Panc1 (cell line): ENCODE results near the gene MEIS2.

Experiments
- POLR2AphosphoS5 ChIP-seq: IDR thresholded peaks from 2 replicates; pipeline ENCODE4 v1.6.1; 2012; ENCODE audit warnings: mild to moderate bottlenecking, low read depth, low read length, moderate library complexity
- SIN3A ChIP-seq: IDR thresholded peaks from 2 replicates; pipeline ENCODE4 v1.6.1; 2012; ENCODE audit warnings: low read depth, mild to moderate bottlenecking, low read length, moderate library complexity, borderline replicate concordance; ENCODE audit not compliant: insufficient read depth
- TF ChIP-seq, protein P1 (sequence below): fragments of 450-650 bp; IDR thresholded peaks from 2 replicates; pipeline ENCODE4 v1.5.1; 2017; ENCODE audit warnings: mild to moderate bottlenecking
- TF ChIP-seq, protein P2 (sequence below), 2 experiments: IDR thresholded peaks; 2 replicates each; pipeline ENCODE4 v1.6.1; 2011 to 2012; ENCODE audit warnings: low read depth in 2 of 2, control low read depth in 1 of 2, low read length in 1 of 2, mild to moderate bottlenecking in 1 of 2, moderate library complexity in 1 of 2; ENCODE audit not compliant: insufficient read depth in 1 of 2

DNA sequence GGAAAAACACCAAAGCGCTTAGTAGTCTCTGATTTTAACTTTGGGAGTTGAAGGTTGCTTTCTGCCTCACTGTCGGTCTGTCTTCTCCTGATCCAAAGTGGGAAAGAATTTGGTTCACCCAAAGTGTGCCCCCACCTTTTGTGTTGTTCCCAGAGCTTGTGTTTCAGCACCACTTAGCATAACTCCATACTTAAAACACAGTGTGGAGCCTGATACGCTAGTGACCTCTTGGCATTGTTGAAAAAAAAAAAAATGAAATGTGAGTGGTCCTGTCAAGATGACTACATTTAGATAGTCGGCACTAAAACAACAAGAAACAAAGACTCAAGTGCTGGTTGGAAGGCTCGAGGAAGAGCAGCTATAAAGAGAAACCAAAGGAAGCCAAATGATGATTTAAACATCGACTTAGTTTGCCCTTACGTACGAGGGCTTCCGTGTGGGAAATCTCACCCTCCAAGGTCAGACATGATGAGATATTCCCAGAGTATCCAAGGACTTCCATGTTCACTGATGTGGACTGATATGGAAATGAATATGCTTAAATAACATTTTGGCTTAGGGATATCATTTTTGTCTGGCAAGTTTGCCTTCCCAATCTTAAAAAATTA is 178.8 kb downstream of the MEIS2 start:
- TF ChIP-seq POLR2AphosphoS5 (no peak), SIN3A (no peak)
- TF ChIP-seq, protein P1, sequence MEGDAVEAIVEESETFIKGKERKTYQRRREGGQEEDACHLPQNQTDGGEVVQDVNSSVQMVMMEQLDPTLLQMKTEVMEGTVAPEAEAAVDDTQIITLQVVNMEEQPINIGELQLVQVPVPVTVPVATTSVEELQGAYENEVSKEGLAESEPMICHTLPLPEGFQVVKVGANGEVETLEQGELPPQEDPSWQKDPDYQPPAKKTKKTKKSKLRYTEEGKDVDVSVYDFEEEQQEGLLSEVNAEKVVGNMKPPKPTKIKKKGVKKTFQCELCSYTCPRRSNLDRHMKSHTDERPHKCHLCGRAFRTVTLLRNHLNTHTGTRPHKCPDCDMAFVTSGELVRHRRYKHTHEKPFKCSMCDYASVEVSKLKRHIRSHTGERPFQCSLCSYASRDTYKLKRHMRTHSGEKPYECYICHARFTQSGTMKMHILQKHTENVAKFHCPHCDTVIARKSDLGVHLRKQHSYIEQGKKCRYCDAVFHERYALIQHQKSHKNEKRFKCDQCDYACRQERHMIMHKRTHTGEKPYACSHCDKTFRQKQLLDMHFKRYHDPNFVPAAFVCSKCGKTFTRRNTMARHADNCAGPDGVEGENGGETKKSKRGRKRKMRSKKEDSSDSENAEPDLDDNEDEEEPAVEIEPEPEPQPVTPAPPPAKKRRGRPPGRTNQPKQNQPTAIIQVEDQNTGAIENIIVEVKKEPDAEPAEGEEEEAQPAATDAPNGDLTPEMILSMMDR: no peak
- TF ChIP-seq, protein P2, sequence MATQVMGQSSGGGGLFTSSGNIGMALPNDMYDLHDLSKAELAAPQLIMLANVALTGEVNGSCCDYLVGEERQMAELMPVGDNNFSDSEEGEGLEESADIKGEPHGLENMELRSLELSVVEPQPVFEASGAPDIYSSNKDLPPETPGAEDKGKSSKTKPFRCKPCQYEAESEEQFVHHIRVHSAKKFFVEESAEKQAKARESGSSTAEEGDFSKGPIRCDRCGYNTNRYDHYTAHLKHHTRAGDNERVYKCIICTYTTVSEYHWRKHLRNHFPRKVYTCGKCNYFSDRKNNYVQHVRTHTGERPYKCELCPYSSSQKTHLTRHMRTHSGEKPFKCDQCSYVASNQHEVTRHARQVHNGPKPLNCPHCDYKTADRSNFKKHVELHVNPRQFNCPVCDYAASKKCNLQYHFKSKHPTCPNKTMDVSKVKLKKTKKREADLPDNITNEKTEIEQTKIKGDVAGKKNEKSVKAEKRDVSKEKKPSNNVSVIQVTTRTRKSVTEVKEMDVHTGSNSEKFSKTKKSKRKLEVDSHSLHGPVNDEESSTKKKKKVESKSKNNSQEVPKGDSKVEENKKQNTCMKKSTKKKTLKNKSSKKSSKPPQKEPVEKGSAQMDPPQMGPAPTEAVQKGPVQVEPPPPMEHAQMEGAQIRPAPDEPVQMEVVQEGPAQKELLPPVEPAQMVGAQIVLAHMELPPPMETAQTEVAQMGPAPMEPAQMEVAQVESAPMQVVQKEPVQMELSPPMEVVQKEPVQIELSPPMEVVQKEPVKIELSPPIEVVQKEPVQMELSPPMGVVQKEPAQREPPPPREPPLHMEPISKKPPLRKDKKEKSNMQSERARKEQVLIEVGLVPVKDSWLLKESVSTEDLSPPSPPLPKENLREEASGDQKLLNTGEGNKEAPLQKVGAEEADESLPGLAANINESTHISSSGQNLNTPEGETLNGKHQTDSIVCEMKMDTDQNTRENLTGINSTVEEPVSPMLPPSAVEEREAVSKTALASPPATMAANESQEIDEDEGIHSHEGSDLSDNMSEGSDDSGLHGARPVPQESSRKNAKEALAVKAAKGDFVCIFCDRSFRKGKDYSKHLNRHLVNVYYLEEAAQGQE (IDR thresholded peaks at IDR 0.05; ENCODE audit: insufficient read depth in 1 of 2, low read depth in 2 of 2, low read length in 1 of 2): no peak
